GM18520 (cell line): ENCODE results near the gene KLHL29.

Experiments used
- ATAC-seq: cut with Tn5 transposase; IDR thresholded peaks from one replicate; pipeline ENCODE4 v1.9.1; 2021; ENCODE audit not compliant: unreplicated experiment

The KLHL29 gene

GRCh38 chr2:23420840-23421476 lies 36.0 kb downstream of the KLHL29 start:
- no peak for ATAC-seq

GRCh38 chr2:23422089-23423061 lies 37.4 kb downstream of the KLHL29 start:
- ATAC-seq = no peak

DNA sequence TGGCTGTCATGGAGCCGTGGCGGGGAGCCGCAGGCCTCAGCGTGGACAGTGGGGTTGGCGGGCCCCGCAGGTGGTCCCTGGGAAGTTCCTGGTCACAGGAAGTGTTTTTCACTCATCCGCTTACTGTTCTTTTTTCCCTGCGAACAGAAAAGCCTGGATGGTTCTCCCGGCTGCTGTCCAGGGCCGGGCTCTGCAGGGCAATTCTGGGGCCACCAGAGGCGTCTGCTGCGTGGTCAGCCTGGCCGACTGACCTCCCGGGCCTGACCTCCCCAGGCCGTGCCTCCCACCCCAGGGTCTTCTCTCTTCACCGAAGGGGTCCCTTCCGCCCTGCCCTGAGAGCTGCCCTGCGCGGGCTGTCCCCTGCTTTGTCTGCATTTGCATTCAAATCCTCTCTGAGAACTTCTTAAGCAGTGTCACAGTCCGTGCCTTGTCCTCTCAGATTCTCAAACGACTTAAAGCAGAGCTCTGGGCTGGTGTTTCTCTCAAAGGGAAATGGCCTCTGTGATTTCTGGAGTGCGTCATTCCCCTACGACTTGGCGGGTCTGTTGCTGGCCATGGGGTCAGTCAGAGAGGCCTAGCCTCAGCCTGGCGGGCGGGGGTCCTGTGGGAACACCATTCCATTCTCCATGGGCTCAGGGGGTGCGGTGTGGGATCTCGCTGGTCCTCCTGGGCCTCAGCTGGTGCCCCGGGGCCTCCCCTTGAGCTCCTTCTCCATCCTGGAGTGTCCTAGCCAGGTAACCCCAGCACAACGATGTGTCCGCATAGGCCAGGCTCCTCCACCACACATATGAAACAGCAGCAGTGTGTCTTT lies 38.3 kb downstream of the KLHL29 start:
- ATAC-seq = no peak

- ATAC-seq = no peak
These were observed 39.1 kb downstream of the KLHL29 start for GRCh38 chr2:23423873-23424680.

GRCh38 chr2:23425338-23425871 lies 40.4 kb downstream of the KLHL29 start:
- no peak for ATAC-seq

DNA sequence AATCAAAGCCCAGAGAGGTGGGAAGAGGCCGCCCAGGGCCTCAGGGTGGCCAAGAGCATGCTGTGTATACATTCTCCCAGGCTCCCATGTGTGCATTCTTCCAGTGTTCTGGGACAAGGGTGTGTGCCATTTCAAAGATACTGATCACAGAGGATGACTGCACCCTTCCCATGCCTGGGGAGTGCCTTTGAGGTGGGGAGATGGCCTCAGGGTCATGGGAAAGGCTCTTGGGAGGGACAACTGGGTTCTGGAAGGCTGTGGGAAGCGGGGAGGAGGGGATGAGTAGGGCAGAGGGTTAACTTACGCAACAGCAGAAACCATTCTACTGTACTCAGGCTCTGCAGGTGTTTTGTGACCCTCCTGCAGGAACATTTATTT lies 40.9 kb downstream of the KLHL29 start:
- no peak for ATAC-seq

- no peak for ATAC-seq
These were observed 41.4 kb downstream of the KLHL29 start for GRCh38 chr2:23426263-23426905.

- ATAC-seq = no peak
These were observed 42.4 kb downstream of the KLHL29 start for GRCh38 chr2:23427350-23427749.

DNA sequence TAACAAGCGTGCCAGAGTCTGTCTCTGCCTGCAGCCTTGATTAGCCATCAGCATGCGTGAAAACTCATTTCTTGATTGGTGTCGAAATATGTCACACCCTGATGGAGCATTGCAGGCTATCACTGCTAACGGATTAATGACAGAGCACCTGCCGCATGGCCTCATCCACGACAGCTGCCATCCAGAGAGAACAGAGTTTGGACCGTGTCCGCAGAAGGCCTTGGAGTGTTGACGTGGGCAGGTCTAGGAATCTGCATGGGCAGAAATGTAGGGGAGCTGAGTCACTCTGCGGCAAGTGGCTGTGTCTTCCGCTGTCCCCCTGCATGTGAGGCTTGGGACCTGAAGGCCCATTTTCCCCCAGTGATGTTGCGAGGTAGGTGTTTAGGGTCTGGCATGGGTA lies 43.0 kb downstream of the KLHL29 start:
- ATAC-seq = no peak

- ATAC-seq = no peak
These were observed 44.1 kb downstream of the KLHL29 start for GRCh38 chr2:23429036-23429435.

- no peak for ATAC-seq
These were observed 45.3 kb downstream of the KLHL29 start for GRCh38 chr2:23430263-23430662.

- ATAC-seq = no peak
These were observed 47.6 kb downstream of the KLHL29 start for GRCh38 chr2:23432531-23432930.

DNA sequence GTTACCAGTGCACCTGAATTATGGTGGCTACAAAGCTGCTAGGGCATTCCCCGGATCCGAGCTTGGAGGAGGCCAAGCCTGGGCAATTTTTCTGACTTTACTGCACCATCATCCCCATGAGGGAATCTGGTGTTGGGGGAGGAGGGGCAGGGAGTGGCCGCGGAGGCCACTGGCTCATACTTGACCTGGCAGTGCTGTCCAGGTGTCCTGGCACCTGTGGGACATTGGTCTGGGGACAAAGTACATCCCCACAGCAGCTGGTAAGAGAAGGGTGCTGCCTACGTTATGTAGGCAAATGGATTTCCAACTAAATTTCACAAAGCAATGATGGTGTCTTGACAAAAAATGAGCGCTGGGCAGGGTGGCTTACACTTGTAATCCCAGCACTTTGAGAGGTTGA lies 48.3 kb downstream of the KLHL29 start:
- ATAC-seq = no peak

DNA sequence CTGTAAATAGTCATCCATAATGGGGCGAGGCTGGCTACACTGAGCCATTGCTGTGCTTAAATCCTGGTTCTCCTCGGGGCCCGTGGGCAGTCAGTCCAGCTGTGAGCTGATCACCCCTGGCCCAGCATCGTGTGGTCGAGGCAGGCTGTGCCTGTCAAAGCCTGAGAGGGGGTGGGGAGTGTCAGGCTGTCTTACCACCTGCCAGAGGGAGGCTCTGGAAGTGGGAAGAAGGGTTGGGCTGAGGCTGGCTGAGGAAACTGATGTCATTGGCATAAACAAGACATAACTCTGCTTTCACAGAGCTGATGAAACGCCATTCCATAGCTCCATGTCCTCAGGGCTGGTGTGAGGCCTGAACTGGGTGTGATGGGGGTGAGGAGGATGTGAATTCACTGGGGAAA lies 49.7 kb downstream of the KLHL29 start:
- ATAC-seq = no peak

- ATAC-seq = no peak
These were observed 50.5 kb downstream of the KLHL29 start for GRCh38 chr2:23435250-23436035.

- ATAC-seq = no peak
These were observed 51.5 kb downstream of the KLHL29 start for GRCh38 chr2:23436346-23437098.

GRCh38 chr2:23441414-23441813 lies 56.4 kb downstream of the KLHL29 start:
- no peak for ATAC-seq

DNA sequence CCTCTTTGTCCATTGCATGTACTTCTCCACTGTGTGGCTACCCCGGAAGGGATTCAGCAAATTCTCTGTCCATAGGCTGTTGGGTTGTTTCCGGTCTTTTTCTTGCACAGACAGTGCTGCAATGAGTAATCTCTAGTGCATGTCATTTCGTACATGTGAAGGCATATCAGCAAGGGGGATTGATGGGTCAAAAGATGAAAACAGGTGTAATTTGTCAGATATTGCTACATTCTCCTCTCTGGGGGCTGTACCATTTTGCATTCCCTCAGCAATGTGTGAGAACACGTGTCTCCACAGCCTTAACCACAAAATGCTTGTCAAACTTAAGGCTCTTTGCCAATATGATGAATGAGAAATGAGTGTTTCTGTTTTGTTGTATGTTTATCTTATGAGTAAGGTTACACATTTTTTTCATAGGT lies 60.5 kb downstream of the KLHL29 start:
- peak; percentile 63 for ATAC-seq
